Testis (tissue), 2 donors: ENCODE results near the gene NACC2.

ENCODE experiments used
- POLR2A ChIP-seq: fragments of 450-650 bp; IDR thresholded peaks from one replicate; pipeline ENCODE4 v1.6.1; 2017; ENCODE audit warnings: antibody characterized with exemption, mild to moderate bottlenecking, moderate library complexity
- TF ChIP-seq, protein P1 (sequence below), 3 experiments: fragments of 450-650 bp in 2 of 3; fragments of 200-600 bp in 1 of 3; sonication (generic) in 1 of 3; IDR thresholded peaks; one replicate each; pipeline ENCODE4 v1.5.1; 2016 to 2019; ENCODE audit warnings: antibody characterized with exemption in 3 of 3, mild to moderate bottlenecking in 2 of 3, moderate library complexity in 1 of 3

DNA sequence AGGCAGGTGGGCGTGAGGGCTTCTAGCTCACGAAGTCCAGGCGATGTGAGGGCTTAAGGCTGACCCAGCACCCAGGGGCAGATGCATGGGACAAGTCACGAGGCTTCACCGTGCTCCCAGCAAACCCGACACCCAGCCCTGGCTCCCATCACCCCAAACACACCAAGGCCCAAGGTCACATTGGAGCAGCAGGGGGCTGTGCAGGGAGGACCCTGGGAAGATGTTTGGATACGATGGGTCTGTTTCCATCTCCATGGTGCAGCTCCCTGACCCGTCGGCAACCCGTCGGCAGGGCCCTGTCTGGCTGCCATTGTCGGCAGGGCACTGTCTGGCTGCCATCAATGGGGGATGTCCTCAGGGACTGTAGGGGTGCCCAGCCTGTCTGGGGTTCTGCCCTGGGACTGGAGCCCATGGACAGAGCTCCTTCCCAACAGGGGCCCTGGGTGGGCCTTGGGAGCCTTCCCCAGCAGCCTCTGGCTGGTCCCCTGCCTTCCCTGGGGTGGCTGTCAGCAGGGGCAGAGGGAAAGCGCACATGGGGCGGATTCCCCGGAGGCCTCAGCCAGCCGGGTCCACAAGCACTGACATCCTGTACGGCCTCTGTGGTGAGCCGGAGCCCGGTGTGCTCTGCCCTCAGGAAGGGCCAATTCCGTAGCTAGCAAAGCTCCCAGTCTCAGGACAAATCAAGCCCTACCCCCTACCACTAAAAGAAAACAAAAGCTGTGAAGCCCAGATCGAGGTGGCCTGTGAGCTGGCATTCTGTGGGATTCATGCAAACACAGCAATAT, 47.1 kb downstream of the NACC2 start:
- TF ChIP-seq, protein P1, sequence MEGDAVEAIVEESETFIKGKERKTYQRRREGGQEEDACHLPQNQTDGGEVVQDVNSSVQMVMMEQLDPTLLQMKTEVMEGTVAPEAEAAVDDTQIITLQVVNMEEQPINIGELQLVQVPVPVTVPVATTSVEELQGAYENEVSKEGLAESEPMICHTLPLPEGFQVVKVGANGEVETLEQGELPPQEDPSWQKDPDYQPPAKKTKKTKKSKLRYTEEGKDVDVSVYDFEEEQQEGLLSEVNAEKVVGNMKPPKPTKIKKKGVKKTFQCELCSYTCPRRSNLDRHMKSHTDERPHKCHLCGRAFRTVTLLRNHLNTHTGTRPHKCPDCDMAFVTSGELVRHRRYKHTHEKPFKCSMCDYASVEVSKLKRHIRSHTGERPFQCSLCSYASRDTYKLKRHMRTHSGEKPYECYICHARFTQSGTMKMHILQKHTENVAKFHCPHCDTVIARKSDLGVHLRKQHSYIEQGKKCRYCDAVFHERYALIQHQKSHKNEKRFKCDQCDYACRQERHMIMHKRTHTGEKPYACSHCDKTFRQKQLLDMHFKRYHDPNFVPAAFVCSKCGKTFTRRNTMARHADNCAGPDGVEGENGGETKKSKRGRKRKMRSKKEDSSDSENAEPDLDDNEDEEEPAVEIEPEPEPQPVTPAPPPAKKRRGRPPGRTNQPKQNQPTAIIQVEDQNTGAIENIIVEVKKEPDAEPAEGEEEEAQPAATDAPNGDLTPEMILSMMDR (IDR thresholded peaks at IDR 0.05) = no peak
- no peak for TF ChIP-seq POLR2A
